Esophagus muscularis mucosa (tissue), 4 donors: ENCODE data around the gene OR7G1. TPM values are rescaled to one million over a fixed set of nuclear protein-coding genes. Genes with fewer than 3 reads are reported as not detected.
"Not testable (repeated sequence)": the region's sequence is repeated elsewhere in the genome, so short reads cannot be mapped to it uniquely, and the experiment has no call there.

Source experiments
- DNase-seq: peaks from one replicate; pipeline ENCODE4 v3.0.0-alpha.2; 2017; ENCODE audit errors: extremely low spot score
- H3K27ac ChIP-seq, 4 donors: fragments of 200-600 bp; sonication (generic); replicated peaks in 1 of 4; 1 replicate in 3 of 4; 2 replicates in 1 of 4; pipeline ENCODE4 v1.5.1; 2016 to 2019; ENCODE audit warnings: mild to moderate bottlenecking in 1 of 4
- H3K27me3 ChIP-seq, 4 donors: fragments of 200-600 bp; sonication (generic); one replicate each; pipeline versions ENCODE4 v1.5.1 to v1.6.0; 2016 to 2019
- H3K36me3 ChIP-seq, 4 donors: fragments of 200-600 bp; sonication (generic); one replicate each; pipeline ENCODE4 v1.5.1; 2016 to 2019
- H3K4me1 ChIP-seq, 4 donors: fragments of 200-600 bp; sonication (generic); one replicate each; pipeline ENCODE4 v1.5.1; 2016 to 2019
- H3K4me3 ChIP-seq, 4 donors: fragments of 200-600 bp; sonication (generic); 1 replicate in 2 of 4; 2 replicates in 2 of 4; pipeline ENCODE4 v1.5.1; 2016 to 2019; ENCODE audit warnings: mild to moderate bottlenecking in 4 of 4, moderate library complexity in 1 of 4
- H3K9me3 ChIP-seq, 4 donors: fragments of 200-600 bp; sonication (generic); 1 replicate in 3 of 4; 2 replicates in 1 of 4; pipeline ENCODE4 v1.5.1; 2016 to 2019
- CTCF ChIP-seq, 3 experiments: fragments of 200-600 bp in 2 of 3; fragments of 450-650 bp in 1 of 3; sonication (generic) in 2 of 3; IDR thresholded peaks; one replicate each; pipeline ENCODE4 v1.5.1; 2017 to 2019; ENCODE audit warnings: antibody characterized with exemption in 3 of 3, mild to moderate bottlenecking in 2 of 3, moderate library complexity in 1 of 3
- EP300 ChIP-seq: sonication (generic); formaldehyde crosslinking; IDR thresholded peaks from one replicate; pipeline ENCODE4 v1.6.1; 2017; ENCODE audit warnings: antibody characterized with exemption
- POLR2A ChIP-seq: fragments of 450-650 bp; IDR thresholded peaks from one replicate; pipeline ENCODE4 v1.6.1; 2017; ENCODE audit warnings: antibody characterized with exemption, moderate library complexity, mild to moderate bottlenecking, low read depth
- POLR2AphosphoS5 ChIP-seq, 2 donors: sonication (generic); formaldehyde crosslinking; IDR thresholded peaks; one replicate each; pipeline ENCODE4 v1.6.1; 2017; ENCODE audit warnings: antibody characterized with exemption in 2 of 2
- WGBS: methylation state at CpG from one replicate; pipeline ENCODE4 v1.1.5; 2018; 5-methylcytosine and 5-hydroxymethylcytosine counted together
- intact Hi-C: fragments of 100-400 bp; cut with DNase I; formaldehyde crosslinking; loops from one replicate; pipeline ENCODE4 v1.15.1; 2023
- small RNA-seq, 3 donors: library from RNA; depleted of rRNA; stranded (forward); fragments of <200 nt; gene quantifications; one replicate each; pipeline ENCODE3, GENCODE V24; 2016
- total RNA-seq, 4 donors: library from RNA; depleted of rRNA; stranded (reverse); fragments of >200 nt; gene quantifications; one replicate each; pipeline versions ENCODE4 v1.1.0 to v1.2.1, GENCODE V29; 2016

The OR7G1 gene
- total RNA-seq, 4 donors from 2014 or later, result not detected

- H3K27me3 ChIP-seq, result no peaks in the 10 kb centered on the region
- peak; percentile 93 for DNase-seq
- H3K9me3 ChIP-seq, result no peaks in the 10 kb centered on the region
- H3K4me1 ChIP-seq, result peaks cover 8 to 25% (median 18%) of the 10 kb centered on the region in 4 donors
- intact Hi-C loops, result loop anchor here (5.0 kb wide), 1 partner anchor 243 kb away; the partner anchor contains the start of genes MBD3L1 and ZNF558
- TF ChIP-seq CTCF (IDR thresholded peaks at IDR 0.05) (no peak), EP300 (no peak), POLR2AphosphoS5 (IDR thresholded peaks at IDR 0.05) (peak; percentile 66 to 76), POLR2A (no peak)
- H3K36me3 ChIP-seq, result no peaks in the 10 kb centered on the region
- peak overlapping the region; percentile 71 to 81 (median 73) for H3K27ac ChIP-seq
- 14% methylated on average over 16 of the region's 16 CpGs for WGBS
- no peak overlapping the region for H3K4me3 ChIP-seq
These were observed 40.3 kb downstream of the OR7G1 start for GRCh38 chr19:9075064-9075949.

- Histone ChIP-seq H3K4me3 (no peak overlapping the region), H3K9me3 (no peaks in the 10 kb centered on the region), H3K27me3 (no peaks in the 10 kb centered on the region), H3K27ac (no peak overlapping the region), H3K4me1 (peaks cover 8 to 17% (median 16%) of the 10 kb centered on the region in 4 donors), H3K36me3 (no peaks in the 10 kb centered on the region)
- DNase-seq, result no peak
- TF ChIP-seq POLR2AphosphoS5 (IDR thresholded peaks at IDR 0.05), result no peak
- TF ChIP-seq EP300, result no peak
- TF ChIP-seq CTCF (IDR thresholded peaks at IDR 0.05), result no peak
- intact Hi-C loops, result no loop called here
- 74% methylated on average over 6 of the region's 6 CpGs for WGBS
These were observed 41.8 kb downstream of the OR7G1 start for GRCh38 chr19:9073806-9074205.

GRCh38 chr19:9071720-9072119 is 43.8 kb downstream of the OR7G1 start:
- H3K27me3 ChIP-seq, H3K36me3 ChIP-seq, DNase-seq, H3K9me3 ChIP-seq, H3K4me3 ChIP-seq, intact Hi-C loops, H3K27ac ChIP-seq: not testable (repeated sequence)
- H3K4me1 ChIP-seq, result peaks cover 8 to 17% (median 16%) of the 10 kb centered on the region in 4 donors
- 90% methylated on average over 6 of the region's 6 CpGs for WGBS

- Histone ChIP-seq H3K27me3 (no peaks in the 10 kb centered on the region), H3K4me1 (peaks cover 2 to 6% (median 5%) of the 10 kb centered on the region in 4 donors), H3K36me3 (no peaks in the 10 kb centered on the region), H3K4me3 (no peak overlapping the region), H3K9me3 (no peaks in the 10 kb centered on the region), H3K27ac (no peak overlapping the region)
- DNase-seq, result no peak
- intact Hi-C loops, result no loop called here
- WGBS, result 28% methylated on average over 5 of the region's 5 CpGs
- TF ChIP-seq CTCF (IDR thresholded peaks at IDR 0.05) (no peak), POLR2AphosphoS5 (IDR thresholded peaks at IDR 0.05) (no peak)
These were observed 45.5 kb downstream of the OR7G1 start for GRCh38 chr19:9070066-9070465.

GRCh38 chr19:9065457-9066014 is 50.0 kb downstream of the OR7G1 start:
- no peaks in the 10 kb centered on the region for H3K27me3 ChIP-seq
- WGBS, result 81% methylated on average over 7 of the region's 12 CpGs
- no peak for DNase-seq
- no peaks in the 10 kb centered on the region for H3K36me3 ChIP-seq
- no peaks in the 10 kb centered on the region for H3K9me3 ChIP-seq
- no peaks in the 10 kb centered on the region for H3K4me1 ChIP-seq
- H3K27ac ChIP-seq, result no peak overlapping the region
- TF ChIP-seq CTCF (IDR thresholded peaks at IDR 0.05) (no peak), EP300 (no peak)
- intact Hi-C loops, result no loop called here
- H3K4me3 ChIP-seq, result no peak overlapping the region

Small RNAs within 50 kb of the gene (small RNA-seq; reads per million reads assigned to genes)
- 0 reads per million in 3 donors for gene OR1M4P

Other genes with a start within 250 kb of the OR7G1 start
- under 1 TPM in 3 of 4 donors, not detected in 1; under 0.01 TPM for gene MUC16, start 105.4 kb downstream of the OR7G1 start, total RNA-seq
- not detected for gene OR1M1, start 28.7 kb downstream of the OR7G1 start, total RNA-seq
- gene OR7G2, start 8.3 kb downstream of the OR7G1 start, total RNA-seq, result not detected
- gene OR7G3, start 11.2 kb upstream of the OR7G1 start, total RNA-seq, result not detected
- gene ZNF317, start 24.6 kb upstream of the OR7G1 start, total RNA-seq, result 10 to 100 TPM; 17.6 to 24.8 (median 21.5) TPM
- gene OR7D2, start 63.2 kb upstream of the OR7G1 start, total RNA-seq, result under 1 TPM in 1 of 4 donors, not detected in 3; 0.17 TPM
- gene OR7D4, start 103.8 kb upstream of the OR7G1 start, total RNA-seq, result not detected
- not detected for gene OR7E24, start 135.2 kb upstream of the OR7G1 start, total RNA-seq
- gene ZNF699, start 194.1 kb upstream of the OR7G1 start, total RNA-seq, result 10 to 100 TPM; 14.2 to 19.1 (median 14.8) TPM
- 10 to 100 TPM in 3 of 4 donors, 1 to 10 TPM in 1; 8.8 to 18.9 (median 18.6) TPM for gene ZNF559, start 208.4 kb upstream of the OR7G1 start, total RNA-seq
- 1 to 10 TPM; 2.1 to 4.5 (median 3.0) TPM for gene ZNF177, start 247.2 kb upstream of the OR7G1 start, total RNA-seq